ENCODE measurements around the gene CCNL1.
A peak's percentile ranks its signal among the peaks of the same experiment; 100 is the strongest.

CCNL1 gene

DNA sequence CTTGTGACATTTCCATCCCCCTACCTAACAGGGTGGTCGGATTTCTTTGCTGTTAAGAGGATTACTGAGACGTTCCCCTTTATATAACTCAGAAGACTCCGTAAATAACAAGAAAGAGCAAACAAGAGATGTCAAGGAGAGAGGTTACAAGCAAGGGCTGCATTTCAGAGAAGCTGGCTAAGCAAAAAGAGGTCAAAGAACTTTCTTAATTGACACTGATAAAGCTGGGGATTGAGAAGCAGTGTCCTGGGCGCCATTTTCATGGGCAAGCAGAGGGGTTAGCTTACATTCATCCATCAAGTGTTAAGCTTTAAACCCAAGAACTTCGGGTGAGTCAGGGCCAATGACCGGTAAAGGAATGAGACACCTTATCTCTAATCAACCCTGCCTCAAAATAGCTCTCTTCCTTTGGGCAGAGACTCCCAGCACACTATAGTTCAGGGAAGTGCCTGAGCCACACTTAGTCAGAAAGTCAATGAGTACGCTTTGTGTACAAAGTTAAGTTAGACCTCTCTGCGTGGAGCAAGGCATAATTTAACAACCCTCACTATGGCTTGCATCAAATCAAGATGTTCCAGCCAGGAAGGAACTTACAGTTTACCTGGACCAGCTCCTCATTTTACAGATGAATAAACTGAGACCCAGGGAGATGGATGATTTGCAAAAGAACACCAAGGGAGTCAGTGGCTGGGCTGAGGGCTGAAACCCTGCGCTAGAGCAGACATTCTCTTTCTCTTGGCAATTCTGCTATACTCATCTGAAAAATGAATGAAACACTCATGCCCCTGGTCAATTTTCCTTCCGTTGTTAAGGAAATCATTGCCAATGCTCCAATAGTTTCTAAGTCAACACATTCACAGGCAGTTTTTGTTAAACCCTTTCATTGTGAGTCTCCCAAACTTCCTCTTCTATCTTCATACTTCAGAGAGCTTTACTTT lies 44.6 kb downstream of the CCNL1 start:
- TF ChIP-seq POLR2AphosphoS5 (IDR thresholded peaks at IDR 0.05; ENCODE audit: low read depth, low read length), result no peak
- TF ChIP-seq POLR2A (IDR thresholded peaks at IDR 0.05; ENCODE audit: low read depth, low read length), result no peak
- TF ChIP-seq TAF1 (IDR thresholded peaks at IDR 0.05; ENCODE audit: borderline replicate concordance, low read depth, low read length), result no peak
- FAIRE-seq (no peak), DNase-seq (ENCODE audit: insufficient read length) (no peak)

DNA sequence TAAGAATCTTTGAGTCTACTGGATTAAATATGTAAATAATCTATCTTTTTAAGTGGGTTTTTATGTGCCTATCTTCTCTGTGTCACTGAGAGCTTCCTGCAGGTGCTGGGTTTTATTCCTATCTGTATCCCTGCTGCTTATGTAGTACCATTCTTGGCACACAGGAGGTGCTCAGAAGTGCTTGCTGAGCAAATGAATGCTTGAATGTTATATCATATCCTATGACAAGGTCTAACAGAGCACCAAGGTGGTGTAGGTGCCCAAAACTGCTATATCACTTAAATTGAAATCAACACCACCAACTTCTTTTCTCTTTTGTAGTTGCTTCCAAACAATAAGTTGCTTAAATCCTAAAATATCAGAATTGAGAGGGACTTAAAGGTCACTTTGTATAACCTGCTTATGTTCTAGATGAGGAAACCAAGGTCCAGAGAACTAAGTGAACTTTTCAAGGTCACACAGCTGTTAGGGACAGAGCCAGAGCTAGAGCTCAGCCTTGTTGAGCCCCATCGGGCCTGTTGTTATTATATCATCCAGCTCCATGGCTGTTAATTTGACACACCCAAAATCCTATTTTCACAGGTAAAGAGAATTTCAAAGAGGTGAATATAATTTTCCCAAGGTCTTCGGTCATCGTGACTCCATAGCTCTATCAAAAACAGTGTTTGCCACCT lies 46.0 kb downstream of the CCNL1 start:
- TF ChIP-seq POLR2AphosphoS5 (IDR thresholded peaks at IDR 0.05; ENCODE audit: low read depth, low read length), result no peak
- TF ChIP-seq TAF1 (IDR thresholded peaks at IDR 0.05; ENCODE audit: borderline replicate concordance, low read depth, low read length), result no peak
- no peak for TF ChIP-seq POLR2A (IDR thresholded peaks at IDR 0.05; ENCODE audit: low read depth, low read length)
- DNase-seq (ENCODE audit: insufficient read length) (no peak), FAIRE-seq (no peak)

DNA sequence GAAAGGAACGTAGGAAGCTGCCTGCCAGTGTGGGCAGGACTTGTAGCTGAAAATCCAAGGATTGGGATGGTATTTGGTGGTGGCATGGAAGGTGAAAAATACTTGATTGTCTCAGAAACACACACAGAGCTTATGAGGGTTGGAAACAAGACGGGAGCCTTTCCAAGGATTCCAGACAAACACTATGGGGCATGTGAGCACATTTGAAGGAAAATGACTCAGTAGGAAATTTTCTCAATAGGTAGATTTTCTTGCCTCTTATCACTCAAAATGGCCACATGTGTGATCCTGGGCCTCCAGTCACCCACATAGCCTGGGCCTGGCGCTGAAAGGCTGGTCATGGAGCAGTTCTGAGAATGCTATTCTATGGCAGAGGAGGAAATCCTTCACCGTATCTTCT lies 47.4 kb downstream of the CCNL1 start:
- no peak for FAIRE-seq
- DNase-seq (ENCODE audit: insufficient read length), result no peak

DNA sequence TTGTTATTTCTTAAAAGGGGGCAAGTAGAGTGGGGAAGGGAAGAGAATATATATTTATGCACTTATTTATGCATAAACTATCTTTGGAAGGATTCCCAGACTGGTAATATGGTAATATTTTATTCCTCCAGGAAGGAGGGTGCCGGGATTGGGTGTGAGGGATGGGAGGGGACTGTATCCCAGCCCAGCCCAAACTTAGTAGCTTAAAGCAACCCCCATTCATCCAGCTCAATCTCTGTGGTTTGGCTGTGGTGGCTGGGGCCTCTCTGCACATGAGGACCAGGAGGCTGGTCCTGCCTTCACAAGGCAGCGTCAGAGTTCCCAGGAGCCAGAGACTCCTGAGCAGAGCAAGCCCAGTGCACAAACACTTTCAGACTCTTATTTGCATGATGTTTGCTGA lies 48.4 kb downstream of the CCNL1 start:
- no peak for DNase-seq (ENCODE audit: insufficient read length)
- FAIRE-seq, result no peak
- TF ChIP-seq POLR2AphosphoS5 (IDR thresholded peaks at IDR 0.05; ENCODE audit: low read depth, low read length), result no peak
- TF ChIP-seq TAF1 (IDR thresholded peaks at IDR 0.05; ENCODE audit: borderline replicate concordance, low read depth, low read length), result no peak
- TF ChIP-seq POLR2A (IDR thresholded peaks at IDR 0.05; ENCODE audit: low read depth, low read length), result no peak

More for the DNA sequence above, 47.4 kb downstream of the CCNL1 start:
- TF ChIP-seq TAF1 (IDR thresholded peaks at IDR 0.05; ENCODE audit: borderline replicate concordance, low read depth, low read length) (no peak), POLR2AphosphoS5 (IDR thresholded peaks at IDR 0.05; ENCODE audit: low read depth, low read length) (no peak), POLR2A (IDR thresholded peaks at IDR 0.05; ENCODE audit: low read depth, low read length) (no peak)

DNA sequence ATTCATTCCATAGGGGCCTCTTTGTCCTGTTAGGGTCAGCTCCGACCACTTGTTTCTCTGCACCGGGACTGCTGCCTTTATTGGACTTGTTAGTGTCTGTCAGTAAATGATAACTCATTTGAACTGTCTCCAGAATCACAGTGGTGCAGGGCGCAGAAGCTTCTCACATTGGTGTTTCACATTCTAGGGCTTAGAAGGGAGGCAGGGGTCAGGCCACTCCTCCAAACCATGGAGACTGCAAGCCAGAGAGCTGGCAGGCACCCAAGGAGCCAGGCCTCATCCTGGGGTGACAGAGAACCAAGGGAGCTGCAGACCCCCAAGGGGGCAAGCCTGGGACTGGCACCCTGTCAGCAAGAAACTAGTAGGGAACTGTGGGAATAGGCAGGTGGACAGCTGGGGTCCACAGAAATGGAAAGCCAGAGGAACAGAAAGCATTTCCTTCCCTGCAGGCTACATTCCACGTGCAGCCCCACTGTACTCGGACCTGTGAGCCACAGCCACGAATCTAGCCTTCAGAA lies 49.1 kb downstream of the CCNL1 start:
- DNase-seq (ENCODE audit: insufficient read length) (no peak), FAIRE-seq (no peak)
- TF ChIP-seq TAF1 (IDR thresholded peaks at IDR 0.05; ENCODE audit: borderline replicate concordance, low read depth, low read length), result no peak
- TF ChIP-seq POLR2A (IDR thresholded peaks at IDR 0.05; ENCODE audit: low read depth, low read length), result no peak
- no peak for TF ChIP-seq POLR2AphosphoS5 (IDR thresholded peaks at IDR 0.05; ENCODE audit: low read depth, low read length)

DNA sequence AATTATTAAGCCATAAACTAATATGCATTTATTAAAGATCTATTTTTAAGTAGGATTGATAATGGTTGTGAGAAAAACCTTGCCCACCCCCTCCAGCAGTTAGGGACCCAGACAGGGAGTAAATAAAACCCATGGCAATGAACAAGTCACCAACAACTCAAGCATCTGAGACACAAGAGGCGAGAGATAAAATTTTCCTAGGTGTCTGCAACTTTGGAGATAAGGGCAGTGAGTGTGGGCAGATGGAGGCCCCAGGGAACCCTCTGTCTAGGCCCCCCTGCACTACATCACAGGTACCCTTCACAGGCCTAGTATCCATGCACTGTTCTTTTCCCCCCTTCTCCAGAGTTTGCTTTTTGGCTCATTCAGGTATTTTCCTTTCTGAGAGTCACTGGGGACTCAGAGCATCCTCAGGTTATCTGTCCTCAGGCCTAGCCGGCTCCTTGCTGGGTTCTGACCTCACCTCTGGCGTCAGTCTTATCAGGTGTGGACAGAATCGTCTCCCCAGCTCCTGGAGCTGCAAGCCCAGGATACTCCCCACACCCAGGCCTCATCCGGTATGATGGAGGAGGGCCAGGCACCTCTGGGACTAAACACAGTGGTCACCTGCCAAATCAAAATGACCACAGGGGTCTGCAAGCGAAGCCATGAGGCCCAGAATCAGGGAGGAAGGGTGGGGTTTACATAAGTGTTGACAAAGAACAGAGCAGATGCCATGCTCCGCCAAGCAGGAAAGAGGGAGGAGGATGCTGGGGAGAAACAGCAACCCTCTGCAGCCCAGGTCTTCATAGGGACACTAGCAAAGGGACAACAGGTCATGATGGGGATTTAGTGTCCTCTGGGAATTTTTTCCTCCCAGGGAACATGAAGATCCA lies 50.4 kb downstream of the CCNL1 start:
- TF ChIP-seq POLR2AphosphoS5 (IDR thresholded peaks at IDR 0.05; ENCODE audit: low read depth, low read length) (no peak), TAF1 (IDR thresholded peaks at IDR 0.05; ENCODE audit: borderline replicate concordance, low read depth, low read length) (no peak), POLR2A (IDR thresholded peaks at IDR 0.05; ENCODE audit: low read depth, low read length) (no peak)
- no peak for FAIRE-seq
- no peak for DNase-seq (ENCODE audit: insufficient read length)

DNA sequence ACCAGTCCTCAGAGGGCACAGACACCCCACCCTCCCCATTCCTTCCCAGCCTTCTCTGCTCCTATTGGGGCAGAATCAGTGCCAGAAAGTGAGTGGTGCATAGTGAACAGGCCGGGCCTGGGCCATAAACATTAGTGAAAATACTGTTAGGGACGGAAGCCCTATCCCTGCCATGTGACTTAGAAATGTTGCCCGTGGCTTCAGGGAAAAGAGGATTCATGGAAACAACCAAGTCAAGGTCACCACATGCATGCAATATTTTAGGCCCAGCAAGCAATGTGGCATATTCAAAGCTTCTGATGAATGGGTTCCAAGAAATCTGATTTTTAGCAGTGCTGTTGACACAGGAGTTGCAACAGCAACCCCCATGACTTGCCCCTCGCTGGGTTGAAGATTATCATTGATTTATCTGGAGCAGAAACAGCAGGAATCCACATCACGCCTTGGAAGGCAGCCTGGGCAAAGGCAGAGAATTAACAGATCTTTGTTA lies 52.3 kb downstream of the CCNL1 start:
- DNase-seq (ENCODE audit: insufficient read length) (no peak), FAIRE-seq (no peak)
- no peak for TF ChIP-seq TAF1 (IDR thresholded peaks at IDR 0.05; ENCODE audit: borderline replicate concordance, low read depth, low read length)
- no peak for TF ChIP-seq POLR2AphosphoS5 (IDR thresholded peaks at IDR 0.05; ENCODE audit: low read depth, low read length)
- TF ChIP-seq POLR2A (IDR thresholded peaks at IDR 0.05; ENCODE audit: low read depth, low read length), result no peak

DNA sequence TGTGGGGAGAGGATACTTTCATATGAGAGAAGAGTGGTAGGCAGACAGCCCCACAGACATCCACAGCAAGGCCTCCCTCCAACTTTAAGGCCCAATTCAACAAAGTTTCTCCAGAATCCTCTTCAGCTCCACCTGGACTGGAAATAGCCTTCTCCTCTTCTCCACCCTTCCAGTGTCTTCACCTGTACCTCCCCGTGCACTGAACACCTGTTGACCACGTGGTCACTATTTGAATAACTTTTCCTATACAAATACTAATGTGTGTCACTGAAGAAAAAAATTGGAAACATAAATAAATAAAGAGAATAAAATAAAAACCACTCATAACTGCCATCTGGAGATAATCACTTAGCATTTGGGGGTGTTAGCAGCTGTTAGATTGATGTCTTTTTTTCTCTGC lies 52.9 kb downstream of the CCNL1 start:
- TF ChIP-seq POLR2A (IDR thresholded peaks at IDR 0.05; ENCODE audit: low read depth, low read length) (no peak), POLR2AphosphoS5 (IDR thresholded peaks at IDR 0.05; ENCODE audit: low read depth, low read length) (no peak), TAF1 (IDR thresholded peaks at IDR 0.05; ENCODE audit: borderline replicate concordance, low read depth, low read length) (no peak)
- FAIRE-seq, result no peak
- DNase-seq (ENCODE audit: insufficient read length), result no peak

DNA sequence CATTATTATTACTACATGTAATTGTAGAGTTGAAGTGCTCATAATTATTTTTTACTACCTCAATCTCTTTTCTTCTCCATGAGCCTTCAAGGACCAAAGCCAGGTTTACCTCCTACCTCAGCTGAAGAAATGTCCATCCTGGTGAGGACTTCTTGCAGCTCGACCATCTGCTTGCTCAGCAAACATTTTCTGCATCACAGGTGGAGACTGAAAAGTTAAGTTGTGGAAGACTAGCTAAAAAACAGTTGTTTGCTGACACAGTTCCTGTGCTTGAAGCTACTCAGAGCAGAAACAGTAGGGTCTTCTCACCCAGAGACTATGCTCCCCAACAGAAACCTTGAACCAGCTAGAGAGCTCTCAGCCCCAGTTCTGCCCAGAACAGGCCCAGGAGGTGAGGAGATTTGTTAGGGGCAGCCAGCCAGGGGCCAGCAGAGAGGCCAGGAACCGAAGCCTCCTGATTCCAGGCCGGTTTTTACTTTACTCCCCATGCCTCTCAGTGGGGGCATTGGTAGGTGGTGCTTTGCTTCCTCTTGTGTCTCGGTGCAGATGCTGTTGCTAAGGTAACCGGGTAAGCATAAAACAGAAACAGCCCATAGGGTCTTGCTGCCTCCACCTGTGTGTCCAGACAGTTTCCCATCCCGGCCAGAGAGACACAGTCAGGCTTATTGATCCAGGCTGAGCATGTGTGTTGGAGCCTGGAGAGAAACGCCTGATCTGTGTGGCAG lies 54.9 kb downstream of the CCNL1 start:
- no peak for DNase-seq (ENCODE audit: insufficient read length)
- TF ChIP-seq POLR2AphosphoS5 (IDR thresholded peaks at IDR 0.05; ENCODE audit: low read depth, low read length), result no peak
- no peak for TF ChIP-seq POLR2A (IDR thresholded peaks at IDR 0.05; ENCODE audit: low read depth, low read length)
- TF ChIP-seq TAF1 (IDR thresholded peaks at IDR 0.05; ENCODE audit: borderline replicate concordance, low read depth, low read length), result no peak
- peak; percentile 9 for FAIRE-seq

DNA sequence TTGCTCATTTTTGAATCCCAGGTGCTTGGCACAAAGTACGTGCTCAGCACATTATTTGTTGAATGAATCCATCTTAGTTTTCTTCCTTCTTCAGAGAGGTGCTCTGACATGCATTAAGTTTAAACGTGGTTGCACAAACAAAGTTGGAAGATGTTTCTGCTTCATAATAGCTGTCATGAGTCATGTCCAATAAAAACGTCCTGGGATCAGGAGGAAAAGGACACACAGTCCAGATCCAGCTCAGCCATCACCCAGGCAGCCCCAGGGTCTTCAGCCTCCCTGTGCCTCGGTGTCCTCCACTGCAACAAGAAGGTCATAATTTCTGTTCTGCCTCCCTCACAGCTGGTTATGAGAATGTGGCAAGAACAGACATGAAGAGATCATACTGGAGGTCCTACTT lies 55.4 kb downstream of the CCNL1 start:
- no peak for TF ChIP-seq POLR2AphosphoS5 (IDR thresholded peaks at IDR 0.05; ENCODE audit: low read depth, low read length)
- no peak for TF ChIP-seq TAF1 (IDR thresholded peaks at IDR 0.05; ENCODE audit: borderline replicate concordance, low read depth, low read length)
- TF ChIP-seq POLR2A (IDR thresholded peaks at IDR 0.05; ENCODE audit: low read depth, low read length), result no peak
- no peak for DNase-seq (ENCODE audit: insufficient read length)
- FAIRE-seq, result no peak
